HepG2 (cell line): ENCODE data around the gene LAMA5. TPM values are rescaled to one million over a fixed set of nuclear protein-coding genes. Genes with fewer than 3 reads are reported as not detected.

ENCODE experiments used
- EEA1 ChIP-seq: sonication (generic); formaldehyde crosslinking; IDR thresholded peaks from 2 replicates; pipeline ENCODE4 v1.5.1; 2020; ENCODE audit warnings: mild to moderate bottlenecking, missing genetic modification reagents, borderline replicate concordance
- ETV5 ChIP-seq: IDR thresholded peaks from 2 replicates; pipeline ENCODE4 v1.6.1; 2018; ENCODE audit warnings: missing biosample characterization, missing genetic modification reagents, inconsistent platforms, borderline replicate concordance
- HNRNPK ChIP-seq: fragments of 200-400 bp; formaldehyde crosslinking; IDR thresholded peaks from 2 replicates; pipeline ENCODE4 v1.6.1; 2018; ENCODE audit warnings: low read length, low read depth, moderate library complexity, mild to moderate bottlenecking; ENCODE audit not compliant: poor library complexity, severe bottlenecking
- HOXA9 ChIP-seq: sonication (generic); formaldehyde crosslinking; IDR thresholded peaks from 2 replicates; pipeline ENCODE4 v1.8.1; 2022; ENCODE audit warnings: missing genetic modification reagents, mild to moderate bottlenecking, moderate library complexity, borderline replicate concordance
- MTF2 ChIP-seq: sonication (generic); formaldehyde crosslinking; IDR thresholded peaks from 2 replicates; pipeline ENCODE4 v1.5.0; 2020; ENCODE audit warnings: missing genetic modification reagents, borderline replicate concordance
- PAX8 ChIP-seq: sonication (generic); formaldehyde crosslinking; IDR thresholded peaks from 2 replicates; pipeline ENCODE4 v1.8.0; 2022; ENCODE audit warnings: mild to moderate bottlenecking, missing genetic modification reagents, borderline replicate concordance
- PRPF4 ChIP-seq: fragments of 200-400 bp; formaldehyde crosslinking; IDR thresholded peaks from 2 replicates; pipeline ENCODE4 v1.6.1; 2016; ENCODE audit warnings: low read length, low read depth; ENCODE audit not compliant: poor library complexity, severe bottlenecking
- SP1 ChIP-seq, 2 experiments: fragments of 450-650 bp in 1 of 2; sonication (generic) in 1 of 2; formaldehyde crosslinking in 1 of 2; IDR thresholded peaks; 2 replicates each; pipeline versions ENCODE4 v1.4.0 to v1.6.1; 2016 to 2020; ENCODE audit warnings: missing genetic modification reagents in 1 of 2
- YEATS4 ChIP-seq: sonication (generic); formaldehyde crosslinking; IDR thresholded peaks from 2 replicates; pipeline ENCODE4 v1.4.0; 2020; ENCODE audit warnings: missing genetic modification reagents, borderline replicate concordance
- ZFP82 ChIP-seq: sonication (generic); formaldehyde crosslinking; IDR thresholded peaks from 2 replicates; pipeline ENCODE4 v1.5.1; 2020; ENCODE audit warnings: mild to moderate bottlenecking, missing genetic modification reagents, borderline replicate concordance
- ZNF234 ChIP-seq: sonication (generic); formaldehyde crosslinking; conservative IDR thresholded peaks from 2 replicates; pipeline ENCODE4 v1.5.1; 2020; ENCODE audit warnings: mild to moderate bottlenecking, missing genetic modification reagents
- ZNF30 ChIP-seq: sonication (generic); formaldehyde crosslinking; IDR thresholded peaks from 2 replicates; pipeline ENCODE4 v1.5.0; 2020; ENCODE audit warnings: mild to moderate bottlenecking, missing genetic modification reagents
- ZNF550 ChIP-seq: sonication (generic); formaldehyde crosslinking; IDR thresholded peaks from 2 replicates; pipeline ENCODE4 v1.4.0; 2020; ENCODE audit warnings: mild to moderate bottlenecking, missing genetic modification reagents, borderline replicate concordance
- ZNF616 ChIP-seq: sonication (generic); formaldehyde crosslinking; IDR thresholded peaks from 2 replicates; pipeline ENCODE4 v1.5.0; 2020; ENCODE audit warnings: low read depth, mild to moderate bottlenecking, missing genetic modification reagents
- ZNF891 ChIP-seq: sonication (generic); formaldehyde crosslinking; IDR thresholded peaks from 2 replicates; pipeline ENCODE4 v1.5.0; 2020; ENCODE audit warnings: mild to moderate bottlenecking, missing genetic modification reagents
- ZSCAN31 ChIP-seq: sonication (generic); formaldehyde crosslinking; IDR thresholded peaks from 2 replicates; pipeline ENCODE4 v1.5.0; 2020; ENCODE audit warnings: low read depth, mild to moderate bottlenecking, missing genetic modification reagents
- polyA plus RNA-seq, 8 experiments: library from polyadenylated mRNA; depleted of rRNA in 3 of 8; stranded (reverse) in 7 of 8; unstranded in 1 of 8; fragments of >200 nt; fragmentation: Illumina TruSeq in 4 of 8; extraction: Trizol in 4 of 8; gene quantifications; 2 replicates each; pipeline versions ENCODE4 v1.2.1 to v1.2.3, GENCODE V29; 2011 to 2016; ENCODE audit warnings: low read depth in 4 of 8, missing spikeins in 1 of 8, mixed read lengths in 1 of 8; ENCODE audit not compliant: insufficient read depth in 1 of 8
- total RNA-seq, 5 experiments: library from RNA; depleted of rRNA; stranded (reverse); fragments of >200 nt; fragmentation: Illumina TruSeq; extraction: Trizol; gene quantifications; 2 replicates each; pipeline ENCODE4 v1.2.3, GENCODE V29; 2016; ENCODE audit warnings: low read depth in 1 of 5
- TF ChIP-seq, protein P1 (sequence below): IDR thresholded peaks from 2 replicates; pipeline ENCODE4 v1.4.0; 2020; ENCODE audit warnings: mild to moderate bottlenecking, missing genetic modification reagents

LAMA5 gene
- total and polyA plus RNA-seq, 2 of the 13 experiments (the other 11 are each of a cell fraction or from before 2014, with no cell fraction given) = 21.0 to 44.7 TPM

DNA sequence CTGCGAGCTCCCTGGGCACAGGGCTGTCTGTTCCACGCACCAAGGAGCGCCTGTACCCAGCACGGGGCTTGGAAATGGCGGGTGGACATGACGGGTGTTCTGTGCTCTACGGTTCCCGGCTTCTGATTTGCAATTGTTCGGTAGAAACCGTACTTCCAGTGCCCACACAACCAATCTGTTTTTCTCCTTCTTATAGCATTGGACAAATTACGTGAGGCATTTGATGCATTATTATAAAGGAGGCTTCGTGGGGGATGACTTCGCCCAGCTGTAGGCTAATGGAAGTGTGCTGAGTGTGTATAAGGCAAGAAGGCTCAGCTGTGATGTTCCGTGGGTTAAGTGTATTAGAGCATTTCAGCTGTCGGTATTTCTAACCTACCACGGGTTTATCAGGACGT, 10.0 kb upstream of the LAMA5 start (continued):
- TF ChIP-seq ZSCAN31 (CRISPR knock-in tag) (no peak), MTF2 (CRISPR knock-in tag) (0 out of 2 replicates have a peak, but pooled peaks have one; percentile 1), ZNF891 (peak; percentile 3; the same call in 1 of the 2 replicates), ZNF550 (CRISPR knock-in tag) (0 out of 2 replicates have a peak, but pooled peaks have one; percentile 27), ZNF30 (CRISPR knock-in tag) (no peak), ETV5 (CRISPR knock-in tag) (peak; percentile 7; the same call in 1 of the 2 replicates), ZNF616 (no peak), PRPF4 (peak; percentile 51), EEA1 (0 out of 2 replicates have a peak, but pooled peaks have one; percentile 30), YEATS4 (no peak), ZFP82 (no peak), HNRNPK (no peak), ZNF234 (CRISPR knock-in tag) (no peak), HOXA9 (CRISPR knock-in tag) (peak; percentile 58; the same call in 1 of the 2 replicates), PAX8 (no peak), SP1 (IDR thresholded peaks at IDR 0.05) (no peak), SP1 (CRISPR knock-in tag; IDR thresholded peaks at IDR 0.05) (no peak)
- TF ChIP-seq, protein P1, sequence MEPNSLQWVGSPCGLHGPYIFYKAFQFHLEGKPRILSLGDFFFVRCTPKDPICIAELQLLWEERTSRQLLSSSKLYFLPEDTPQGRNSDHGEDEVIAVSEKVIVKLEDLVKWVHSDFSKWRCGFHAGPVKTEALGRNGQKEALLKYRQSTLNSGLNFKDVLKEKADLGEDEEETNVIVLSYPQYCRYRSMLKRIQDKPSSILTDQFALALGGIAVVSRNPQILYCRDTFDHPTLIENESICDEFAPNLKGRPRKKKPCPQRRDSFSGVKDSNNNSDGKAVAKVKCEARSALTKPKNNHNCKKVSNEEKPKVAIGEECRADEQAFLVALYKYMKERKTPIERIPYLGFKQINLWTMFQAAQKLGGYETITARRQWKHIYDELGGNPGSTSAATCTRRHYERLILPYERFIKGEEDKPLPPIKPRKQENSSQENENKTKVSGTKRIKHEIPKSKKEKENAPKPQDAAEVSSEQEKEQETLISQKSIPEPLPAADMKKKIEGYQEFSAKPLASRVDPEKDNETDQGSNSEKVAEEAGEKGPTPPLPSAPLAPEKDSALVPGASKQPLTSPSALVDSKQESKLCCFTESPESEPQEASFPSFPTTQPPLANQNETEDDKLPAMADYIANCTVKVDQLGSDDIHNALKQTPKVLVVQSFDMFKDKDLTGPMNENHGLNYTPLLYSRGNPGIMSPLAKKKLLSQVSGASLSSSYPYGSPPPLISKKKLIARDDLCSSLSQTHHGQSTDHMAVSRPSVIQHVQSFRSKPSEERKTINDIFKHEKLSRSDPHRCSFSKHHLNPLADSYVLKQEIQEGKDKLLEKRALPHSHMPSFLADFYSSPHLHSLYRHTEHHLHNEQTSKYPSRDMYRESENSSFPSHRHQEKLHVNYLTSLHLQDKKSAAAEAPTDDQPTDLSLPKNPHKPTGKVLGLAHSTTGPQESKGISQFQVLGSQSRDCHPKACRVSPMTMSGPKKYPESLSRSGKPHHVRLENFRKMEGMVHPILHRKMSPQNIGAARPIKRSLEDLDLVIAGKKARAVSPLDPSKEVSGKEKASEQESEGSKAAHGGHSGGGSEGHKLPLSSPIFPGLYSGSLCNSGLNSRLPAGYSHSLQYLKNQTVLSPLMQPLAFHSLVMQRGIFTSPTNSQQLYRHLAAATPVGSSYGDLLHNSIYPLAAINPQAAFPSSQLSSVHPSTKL (CRISPR knock-in tag) = no peak
